ENCODE results near the gene B4GALNT2. TPM values are rescaled to one million over a fixed set of nuclear protein-coding genes. Genes with fewer than 3 reads are reported as not detected.

Gene B4GALNT2
- polyA plus RNA-seq, 3 donors, result not detected

DNA sequence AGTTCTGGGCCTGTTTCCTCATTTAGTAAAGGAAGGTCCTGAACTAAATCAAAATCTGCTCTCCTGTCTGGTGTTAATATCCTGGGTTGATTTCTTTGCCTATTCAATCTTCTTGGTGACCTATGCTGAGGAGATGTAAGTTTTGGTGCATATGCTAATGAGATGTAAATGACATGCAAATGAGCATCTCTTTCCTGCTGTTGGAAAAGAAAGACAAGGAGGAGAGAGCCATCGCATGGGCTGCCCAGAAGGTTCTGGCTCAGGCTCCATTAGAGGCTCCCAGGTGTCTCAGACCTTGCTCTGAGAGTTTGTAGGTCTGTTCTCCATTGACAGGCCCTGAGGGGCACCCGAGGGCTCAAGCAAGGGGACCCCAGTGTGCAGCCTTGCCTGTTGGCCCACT lies 81.3 kb downstream of the B4GALNT2 start:
- Histone ChIP-seq H3K27ac (ENCODE audit: low read depth in 1 of 2, low read length in 2 of 2) (peak overlapping the region in 1 of 2 donors; percentile 49), H3K4me1 (ENCODE audit: control insufficient read depth in 1 of 2, insufficient read depth in 2 of 2, low read length in 2 of 2) (peaks cover 97 to 100% of the 10 kb centered on the region in 2 donors), H3K4me2 (replicated peaks; ENCODE audit: extremely low read depth, low read length, poor library complexity, severe bottlenecking) (peak overlapping the region; percentile 67), H3K27me3 (ENCODE audit: control insufficient read depth in 2 of 2, insufficient read depth in 2 of 2, low read length in 2 of 2) (no peaks in the 10 kb centered on the region), H2AFZ (ENCODE audit: insufficient read depth, low read depth, low read length, poor library complexity, severe bottlenecking) (no peak overlapping the region), H3K4me3 (replicated peaks in 1 of 3; ENCODE audit: low read depth in 2 of 3, low read length in 3 of 3) (peak overlapping the region; percentile 53 to 72 (median 57)), H4K20me1 (ENCODE audit: insufficient read depth, low read length) (peaks cover 17% of the 10 kb centered on the region), H3K9me3 (replicated peaks in 1 of 2; ENCODE audit: control insufficient read depth in 1 of 2, insufficient read depth in 1 of 2, low read length in 2 of 2) (no peaks in the 10 kb centered on the region), H3K9ac (ENCODE audit: insufficient read depth, low read length, poor library complexity, severe bottlenecking) (no peak overlapping the region), H3K36me3 (replicated peaks in 1 of 2; ENCODE audit: control insufficient read depth in 1 of 2, insufficient read depth in 2 of 2, low read length in 2 of 2) (no peaks in the 10 kb centered on the region), H3K79me2 (ENCODE audit: insufficient read depth, low read length) (peaks cover 43% of the 10 kb centered on the region)
- Mint-ChIP-seq H3K4me1 (peaks cover 93% of the 10 kb centered on the region), H3K4me3 (peak overlapping the region; percentile 63 to 84), H3K27ac (peak overlapping the region in 5 of 7 donors; percentile 14 to 99 (median 28)), H3K36me3 (peaks cover 26 to 32% of the 10 kb centered on the region in 2 donors), H3K9me3 (peaks cover 0 to 2% (median 0%) of the 10 kb centered on the region in 7 donors), H3K27me3 (ENCODE audit: low read depth in 3 of 3) (peaks cover 0 to 6% (median 0%) of the 10 kb centered on the region in 3 donors)
- intact Hi-C loops (cut with micrococcal nuclease), result no loop called here
- TF ChIP-seq CTCF (IDR thresholded peaks at IDR 0.05), result no peak
- no peak for DNase-seq
- WGBS (ENCODE audit: insufficient coverage), result 100% methylated on average over 2 of the region's 2 CpGs

DNA sequence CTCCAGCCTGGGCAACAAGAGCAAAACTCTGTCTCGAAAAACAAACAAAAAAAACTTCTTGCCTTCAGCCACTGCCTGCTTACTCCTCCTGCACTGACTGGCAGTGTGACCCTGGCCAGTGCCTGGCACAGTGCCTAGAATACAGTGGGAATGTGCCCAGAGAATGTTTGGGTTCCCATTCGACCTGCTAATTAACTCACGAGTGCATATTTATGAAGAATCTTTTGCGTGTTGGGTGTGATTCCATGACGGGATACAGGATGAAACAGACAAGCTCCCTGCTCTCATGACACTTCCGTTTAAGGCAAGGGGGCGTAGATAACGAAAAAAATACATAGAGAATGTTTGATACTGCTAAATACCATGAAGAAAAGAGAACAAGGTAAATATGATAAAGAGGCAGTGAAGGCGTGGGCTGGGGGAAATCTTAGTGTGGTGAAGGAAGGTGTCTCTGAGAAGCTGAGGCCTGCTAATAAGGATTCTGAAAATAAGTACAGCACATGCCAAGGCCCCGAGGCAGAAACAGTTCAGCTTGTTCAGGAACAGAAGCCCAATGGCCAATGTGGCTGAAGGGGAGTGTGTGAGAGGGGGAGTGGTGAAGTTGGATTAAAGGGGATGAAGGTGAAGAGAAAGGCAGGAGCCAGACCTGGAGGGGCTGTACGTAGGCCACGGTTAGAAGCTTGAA lies 82.2 kb downstream of the B4GALNT2 start:
- Histone ChIP-seq H3K4me1 (ENCODE audit: control insufficient read depth in 1 of 2, insufficient read depth in 2 of 2, low read length in 2 of 2) (peaks cover 97 to 100% of the 10 kb centered on the region in 2 donors), H4K20me1 (ENCODE audit: insufficient read depth, low read length) (peaks cover 17% of the 10 kb centered on the region), H3K27me3 (ENCODE audit: control insufficient read depth in 2 of 2, insufficient read depth in 2 of 2, low read length in 2 of 2) (no peaks in the 10 kb centered on the region), H3K36me3 (replicated peaks in 1 of 2; ENCODE audit: control insufficient read depth in 1 of 2, insufficient read depth in 2 of 2, low read length in 2 of 2) (no peaks in the 10 kb centered on the region), H3K4me2 (replicated peaks; ENCODE audit: extremely low read depth, low read length, poor library complexity, severe bottlenecking) (peak overlapping the region; percentile 67), H3K4me3 (replicated peaks in 1 of 3; ENCODE audit: low read depth in 2 of 3, low read length in 3 of 3) (peak overlapping the region in 1 of 3 experiments; percentile 72), H2AFZ (ENCODE audit: insufficient read depth, low read depth, low read length, poor library complexity, severe bottlenecking) (no peak overlapping the region), H3K79me2 (ENCODE audit: insufficient read depth, low read length) (peaks cover 43% of the 10 kb centered on the region), H3K9me3 (replicated peaks in 1 of 2; ENCODE audit: control insufficient read depth in 1 of 2, insufficient read depth in 1 of 2, low read length in 2 of 2) (no peaks in the 10 kb centered on the region), H3K27ac (ENCODE audit: low read depth in 1 of 2, low read length in 2 of 2) (peak overlapping the region; percentile 97 to 99), H3K9ac (ENCODE audit: insufficient read depth, low read length, poor library complexity, severe bottlenecking) (no peak overlapping the region)
- H3K4me1 Mint-ChIP-seq, result peaks cover 93% of the 10 kb centered on the region
- H3K27me3 Mint-ChIP-seq (ENCODE audit: low read depth in 3 of 3), result peaks cover 0 to 3% (median 2%) of the 10 kb centered on the region in 3 donors
- no peak for DNase-seq
- WGBS (ENCODE audit: insufficient coverage), result 88% methylated on average over 7 of the region's 12 CpGs
- peaks cover 0 to 2% (median 0%) of the 10 kb centered on the region in 7 donors for H3K9me3 Mint-ChIP-seq
- intact Hi-C loops (cut with micrococcal nuclease), result no loop called here
- peak overlapping the region; percentile 67 to 84 for H3K4me3 Mint-ChIP-seq
- TF ChIP-seq CTCF (IDR thresholded peaks at IDR 0.05), result no peak
- H3K36me3 Mint-ChIP-seq, result peaks cover 24 to 36% of the 10 kb centered on the region in 2 donors
- peak overlapping the region in 6 of 7 donors; percentile 70 to 99 (median 87) for H3K27ac Mint-ChIP-seq
